CD8-positive, alpha-beta memory T cell (primary cell): ENCODE data around the gene IL3RA. TPM values are rescaled to one million over a fixed set of nuclear protein-coding genes. Genes with fewer than 3 reads are reported as not detected.
"Not testable (repeated sequence)": the region's sequence is repeated elsewhere in the genome, so short reads cannot be mapped to it uniquely, and the experiment has no call there.

ENCODE experiments used
- CTCF ChIA-PET: fragments of 350-600 bp; sonication (Branson Sonifier 250); formaldehyde crosslinking; loops from one replicate; lab custom pipeline; 2021; ENCODE audit warnings: antibody characterized with exemption; lab: Charles Lee
- POLR2A ChIA-PET: fragments of 350-600 bp; sonication (Branson Sonifier 250); formaldehyde crosslinking; loops from one replicate; lab custom pipeline; 2021; ENCODE audit warnings: antibody characterized with exemption; lab: Charles Lee
- DNase-seq, 5 donors: peaks; one replicate each; pipeline versions ENCODE4 v3.0.0 to v3.0.0-alpha.2; 2020 to 2022; ENCODE audit warnings: mixed read lengths in 1 of 5
- H3K27ac ChIP-seq: one replicate; pipeline ENCODE4 v1.7.0; 2013; ENCODE audit warnings: low read depth, mild to moderate bottlenecking, low read length, moderate library complexity
- H3K27me3 ChIP-seq: 2 replicates; pipeline ENCODE4 v1.7.0; 2013; ENCODE audit warnings: low read length, mild to moderate bottlenecking; ENCODE audit not compliant: insufficient read depth, poor library complexity, severe bottlenecking
- H3K36me3 ChIP-seq: 2 replicates; pipeline ENCODE4 v1.7.0; 2013; ENCODE audit warnings: mild to moderate bottlenecking, low read length, moderate library complexity; ENCODE audit not compliant: insufficient read depth
- H3K4me1 ChIP-seq: 2 replicates; pipeline ENCODE4 v1.7.0; 2013; ENCODE audit warnings: mild to moderate bottlenecking, low read length, moderate library complexity; ENCODE audit not compliant: insufficient read depth
- H3K4me3 ChIP-seq: 2 replicates; pipeline ENCODE4 v1.7.0; 2013; ENCODE audit warnings: mild to moderate bottlenecking, low read length
- H3K9me3 ChIP-seq: 2 replicates; pipeline ENCODE4 v1.7.0; 2013; ENCODE audit warnings: mild to moderate bottlenecking, low read length
- H3K27ac Mint-ChIP-seq, 8 donors: one replicate each; pipeline ENCODE4 v1.8.0; 2020 to 2021; ENCODE audit warnings: mixed read lengths in 8 of 8, mild to moderate bottlenecking in 6 of 8, inconsistent platforms in 3 of 8, moderate library complexity in 3 of 8
- H3K27me3 Mint-ChIP-seq, 2 donors: one replicate each; pipeline ENCODE4 v1.8.0; 2020 to 2021; ENCODE audit warnings: mixed read lengths in 2 of 2, mild to moderate bottlenecking in 1 of 2, moderate library complexity in 1 of 2
- H3K36me3 Mint-ChIP-seq, 3 donors: one replicate each; pipeline ENCODE4 v1.8.0; 2020 to 2021; ENCODE audit warnings: mixed read lengths in 3 of 3, inconsistent platforms in 1 of 3, mild to moderate bottlenecking in 1 of 3
- H3K4me1 Mint-ChIP-seq, 3 donors: one replicate each; pipeline ENCODE4 v1.8.0; 2020 to 2021; ENCODE audit warnings: mixed read lengths in 3 of 3, inconsistent platforms in 1 of 3, mild to moderate bottlenecking in 1 of 3
- H3K4me3 Mint-ChIP-seq, 7 donors: one replicate each; pipeline ENCODE4 v1.8.0; 2020 to 2021; ENCODE audit warnings: mixed read lengths in 7 of 7, mild to moderate bottlenecking in 6 of 7, moderate library complexity in 4 of 7, inconsistent platforms in 2 of 7
- H3K9me3 Mint-ChIP-seq, 5 donors: one replicate each; pipeline ENCODE4 v1.8.0; 2020 to 2022; ENCODE audit warnings: mixed read lengths in 5 of 5, mild to moderate bottlenecking in 3 of 5, moderate library complexity in 2 of 5, inconsistent platforms in 1 of 5
- polyA plus RNA-seq: library from polyadenylated mRNA; unstranded; fragments of 300-500 nt; fragmentation: Illumina TruSeq; gene quantifications from one replicate; pipeline ENCODE4 v1.2.3, GENCODE V29; 2021
- total RNA-seq, 2 experiments: library from RNA; stranded (reverse); gene quantifications; one replicate each; pipeline ENCODE4 v1.2.3, GENCODE V29; 2021

Gene IL3RA
- total and polyA plus RNA-seq, 3 experiments from 2014 or later, result 0.42 to 0.44 TPM; not detected in 1

DNA sequence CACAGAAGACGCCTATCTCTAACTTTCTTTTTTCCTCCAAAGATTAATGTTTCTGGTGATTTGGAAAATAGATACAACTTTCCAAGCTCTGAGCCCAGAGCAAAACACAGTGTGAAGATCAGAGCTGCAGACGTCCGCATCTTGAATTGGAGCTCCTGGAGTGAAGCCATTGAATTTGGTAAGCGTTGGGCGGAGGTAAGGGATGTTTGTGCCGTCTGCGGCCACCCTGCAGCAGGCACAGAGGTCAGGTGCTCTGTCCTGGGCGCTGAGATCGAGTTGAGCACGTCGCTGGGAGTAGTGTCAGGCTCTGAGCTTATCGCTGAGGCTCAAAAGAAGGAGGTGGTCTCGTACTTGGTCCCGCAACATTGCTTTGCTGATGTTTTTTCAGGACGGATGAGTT is 36.1 kb upstream of the IL3RA start:
- no peaks in the 10 kb centered on the region for H3K36me3 ChIP-seq
- H3K9me3 Mint-ChIP-seq, result peaks cover 0 to 2% (median 0%) of the 10 kb centered on the region in 5 donors
- POLR2A ChIA-PET, result no interaction called here

GRCh38 chrX:1305411-1305810 is 31.2 kb upstream of the IL3RA start:
- Histone ChIP-seq H3K9me3 (no peaks in the 10 kb centered on the region), H3K4me3 (no peak overlapping the region), H3K27ac (no peak overlapping the region), H3K4me1 (no peaks in the 10 kb centered on the region), H3K27me3 (no peaks in the 10 kb centered on the region), H3K36me3 (no peaks in the 10 kb centered on the region)
- H3K27ac Mint-ChIP-seq, result no peak overlapping the region
- H3K27me3 Mint-ChIP-seq, result peaks cover 2 to 9% of the 10 kb centered on the region in 2 donors
- POLR2A ChIA-PET, result no interaction called here
- no peaks in the 10 kb centered on the region for H3K4me1 Mint-ChIP-seq
- H3K4me3 Mint-ChIP-seq, result no peak overlapping the region
- CTCF ChIA-PET, result no interaction called here
- no peak for DNase-seq
- peaks cover 0 to 25% (median 18%) of the 10 kb centered on the region in 5 donors for H3K9me3 Mint-ChIP-seq
- peaks cover 0 to 2% (median 0%) of the 10 kb centered on the region in 3 donors for H3K36me3 Mint-ChIP-seq

More for the DNA sequence above, 36.1 kb upstream of the IL3RA start:
- no peak overlapping the region for H3K4me3 ChIP-seq
- no peaks in the 10 kb centered on the region for H3K4me1 ChIP-seq
- no peaks in the 10 kb centered on the region for H3K9me3 ChIP-seq
- Mint-ChIP-seq H3K36me3 (no peaks in the 10 kb centered on the region), H3K4me3 (no peak overlapping the region), H3K27me3 (peaks cover 6 to 11% of the 10 kb centered on the region in 2 donors), H3K4me1 (no peaks in the 10 kb centered on the region), H3K27ac (no peak overlapping the region)
- H3K27ac ChIP-seq, result no peak overlapping the region
- CTCF ChIA-PET, result no interaction called here
- DNase-seq, result no peak
- H3K27me3 ChIP-seq, result no peaks in the 10 kb centered on the region

GRCh38 chrX:1306909-1307625 is 29.5 kb upstream of the IL3RA start:
- Mint-ChIP-seq H3K27ac (no peak overlapping the region), H3K4me1 (no peaks in the 10 kb centered on the region)
- CTCF ChIA-PET, result no interaction called here

GRCh38 chrX:1307626-1308340 is 28.8 kb upstream of the IL3RA start:
- Histone ChIP-seq H3K4me3 (no peak overlapping the region), H3K4me1 (no peaks in the 10 kb centered on the region), H3K9me3 (no peaks in the 10 kb centered on the region), H3K36me3 (no peaks in the 10 kb centered on the region), H3K27me3 (no peaks in the 10 kb centered on the region), H3K27ac (no peak overlapping the region)
- Mint-ChIP-seq H3K4me3 (no peak overlapping the region), H3K36me3 (peaks cover 0 to 2% (median 0%) of the 10 kb centered on the region in 3 donors), H3K4me1 (no peaks in the 10 kb centered on the region), H3K27ac (no peak overlapping the region), H3K27me3 (peaks cover 0 to 9% of the 10 kb centered on the region in 2 donors), H3K9me3 (peaks cover 0 to 25% (median 18%) of the 10 kb centered on the region in 5 donors)
- ChIA-PET CTCF (no interaction called here), POLR2A (no interaction called here)
- DNase-seq, result no peak

More at GRCh38 chrX:1306909-1307625, 29.5 kb upstream of the IL3RA start:
- Mint-ChIP-seq H3K36me3 (peaks cover 0 to 2% (median 0%) of the 10 kb centered on the region in 3 donors), H3K9me3 (peaks cover 0 to 25% (median 18%) of the 10 kb centered on the region in 5 donors), H3K27me3 (peaks cover 0 to 9% of the 10 kb centered on the region in 2 donors), H3K4me3 (peak overlapping the region in 1 of 7 donors; percentile 83)
- H3K36me3 ChIP-seq, result no peaks in the 10 kb centered on the region
- H3K4me1 ChIP-seq, result no peaks in the 10 kb centered on the region
- H3K27me3 ChIP-seq, result no peaks in the 10 kb centered on the region
- POLR2A ChIA-PET, result no interaction called here
- H3K9me3 ChIP-seq, result no peaks in the 10 kb centered on the region
- H3K27ac ChIP-seq, result no peak overlapping the region
- no peak overlapping the region for H3K4me3 ChIP-seq
- DNase-seq, result no peak

- Histone ChIP-seq H3K9me3 (no peaks in the 10 kb centered on the region), H3K27ac (no peak overlapping the region), H3K4me1 (no peaks in the 10 kb centered on the region), H3K4me3 (no peak overlapping the region), H3K27me3 (no peaks in the 10 kb centered on the region), H3K36me3 (no peaks in the 10 kb centered on the region)
- Mint-ChIP-seq H3K4me1 (no peaks in the 10 kb centered on the region), H3K27ac (no peak overlapping the region), H3K27me3 (peaks cover 0 to 9% of the 10 kb centered on the region in 2 donors), H3K9me3 (peaks cover 0 to 25% (median 18%) of the 10 kb centered on the region in 5 donors), H3K36me3 (peaks cover 0 to 2% (median 0%) of the 10 kb centered on the region in 3 donors), H3K4me3 (no peak overlapping the region)
- no peak for DNase-seq
- ChIA-PET CTCF (no interaction called here), POLR2A (no interaction called here)
Observed at GRCh38 chrX:1308476-1308875, 28.1 kb upstream of the IL3RA start.

- H3K27ac Mint-ChIP-seq, H3K27me3 ChIP-seq, POLR2A ChIA-PET, H3K4me1 ChIP-seq, H3K4me1 Mint-ChIP-seq, H3K9me3 ChIP-seq, H3K27ac ChIP-seq, H3K27me3 Mint-ChIP-seq, H3K36me3 ChIP-seq, H3K4me3 ChIP-seq, H3K36me3 Mint-ChIP-seq, H3K4me3 Mint-ChIP-seq, DNase-seq, CTCF ChIA-PET: not testable (repeated sequence)
- peaks cover 0 to 25% (median 18%) of the 10 kb centered on the region in 5 donors for H3K9me3 Mint-ChIP-seq
Observed at GRCh38 chrX:1308917-1309316, 27.7 kb upstream of the IL3RA start.

GRCh38 chrX:1313788-1314187 is 22.8 kb upstream of the IL3RA start:
- Histone ChIP-seq H3K27me3 (no peaks in the 10 kb centered on the region), H3K27ac (no peak overlapping the region), H3K4me3 (no peak overlapping the region), H3K9me3 (no peaks in the 10 kb centered on the region), H3K36me3 (no peaks in the 10 kb centered on the region), H3K4me1 (no peaks in the 10 kb centered on the region)
- peaks cover 8 to 10% of the 10 kb centered on the region in 2 donors for H3K27me3 Mint-ChIP-seq
- ChIA-PET CTCF (no interaction called here), POLR2A (no interaction called here)
- no peaks in the 10 kb centered on the region for H3K36me3 Mint-ChIP-seq
- peaks cover 0 to under 1% (median 0%) of the 10 kb centered on the region in 5 donors for H3K9me3 Mint-ChIP-seq
- no peak for DNase-seq
- no peak overlapping the region for H3K27ac Mint-ChIP-seq
- H3K4me3 Mint-ChIP-seq, result no peak overlapping the region
- no peaks in the 10 kb centered on the region for H3K4me1 Mint-ChIP-seq

GRCh38 chrX:1316527-1316926 is 20.1 kb upstream of the IL3RA start:
- H3K4me3 Mint-ChIP-seq, result no peak overlapping the region
- Histone ChIP-seq H3K4me1 (no peaks in the 10 kb centered on the region), H3K27ac (no peak overlapping the region), H3K36me3 (no peaks in the 10 kb centered on the region), H3K27me3 (no peaks in the 10 kb centered on the region), H3K9me3 (no peaks in the 10 kb centered on the region), H3K4me3 (no peak overlapping the region)
- no peaks in the 10 kb centered on the region for H3K36me3 Mint-ChIP-seq
- peaks cover 10 to 14% of the 10 kb centered on the region in 2 donors for H3K27me3 Mint-ChIP-seq
- POLR2A ChIA-PET, result no interaction called here
- CTCF ChIA-PET, result no interaction called here
- DNase-seq, result no peak
- H3K27ac Mint-ChIP-seq, result no peak overlapping the region
- H3K9me3 Mint-ChIP-seq, result no peaks in the 10 kb centered on the region
- no peaks in the 10 kb centered on the region for H3K4me1 Mint-ChIP-seq
